Measurements from ENCODE around the gene ADGRF5. TPM values are rescaled to one million over a fixed set of nuclear protein-coding genes. Genes with fewer than 3 reads are reported as not detected.

The ADGRF5 gene
- total RNA-seq, 1 experiment from 2014 or later, result 0.34 TPM

GRCh38 chr6:46915380-46915779 is 6.4 kb downstream of the ADGRF5 start:
- TF ChIP-seq CTCF (conservative IDR thresholded peaks at IDR 0.05; ENCODE audit: low read depth, low read length) (no peak), EZH2 (IDR thresholded peaks at IDR 0.05; ENCODE audit: borderline replicate concordance, low read depth, low read length, poor library complexity, severe bottlenecking) (no peak)
- Histone ChIP-seq H3K36me3 (ENCODE audit: insufficient read depth, low read length, poor library complexity, severe bottlenecking) (no peaks in the 10 kb centered on the region), H3K27me3 (replicated peaks; ENCODE audit: insufficient read depth, low read depth, low read length, poor library complexity) (peaks cover 5% of the 10 kb centered on the region), H3K4me1 (ENCODE audit: insufficient read depth, low read length, poor library complexity, severe bottlenecking) (no peaks in the 10 kb centered on the region), H3K9me3 (ENCODE audit: low read depth, low read length, poor library complexity, severe bottlenecking) (no peaks in the 10 kb centered on the region), H3K27ac (ENCODE audit: low read depth, low read length, poor library complexity, severe bottlenecking) (no peak overlapping the region), H3K4me3 (ENCODE audit: low read depth, low read length, poor library complexity, severe bottlenecking) (no peak overlapping the region)
- ChIA-PET CTCF (no interaction called here), POLR2A (ENCODE audit: low non-redundant PET) (no interaction called here)
- DNase-seq (ENCODE audit: low spot score), result no peak
- intact Hi-C loops (cut with micrococcal nuclease; ENCODE audit: unreplicated experiment), result no loop called here
- no TSS peak for BruUV-seq (replicated peaks)

GRCh38 chr6:46914279-46914810 is 7.4 kb downstream of the ADGRF5 start:
- ChIA-PET CTCF (no interaction called here), POLR2A (ENCODE audit: low non-redundant PET) (no interaction called here)
- DNase-seq (ENCODE audit: low spot score), result no peak
- Histone ChIP-seq H3K4me1 (ENCODE audit: insufficient read depth, low read length, poor library complexity, severe bottlenecking) (no peaks in the 10 kb centered on the region), H3K27me3 (replicated peaks; ENCODE audit: insufficient read depth, low read depth, low read length, poor library complexity) (peaks cover 5% of the 10 kb centered on the region), H3K27ac (ENCODE audit: low read depth, low read length, poor library complexity, severe bottlenecking) (no peak overlapping the region), H3K36me3 (ENCODE audit: insufficient read depth, low read length, poor library complexity, severe bottlenecking) (no peaks in the 10 kb centered on the region), H3K4me3 (ENCODE audit: low read depth, low read length, poor library complexity, severe bottlenecking) (no peak overlapping the region), H3K9me3 (ENCODE audit: low read depth, low read length, poor library complexity, severe bottlenecking) (no peaks in the 10 kb centered on the region)
- intact Hi-C loops (cut with micrococcal nuclease; ENCODE audit: unreplicated experiment), result no loop called here
- TF ChIP-seq CTCF (conservative IDR thresholded peaks at IDR 0.05; ENCODE audit: low read depth, low read length) (no peak), EZH2 (IDR thresholded peaks at IDR 0.05; ENCODE audit: borderline replicate concordance, low read depth, low read length, poor library complexity, severe bottlenecking) (no peak)
- no TSS peak for BruUV-seq (replicated peaks)

- no peaks in the 10 kb centered on the region for H3K36me3 ChIP-seq (ENCODE audit: insufficient read depth, low read length, poor library complexity, severe bottlenecking)
- TF ChIP-seq CTCF (conservative IDR thresholded peaks at IDR 0.05; ENCODE audit: low read depth, low read length), result no peak
- DNase-seq (ENCODE audit: low spot score), result no peak
- H3K27me3 ChIP-seq (replicated peaks; ENCODE audit: insufficient read depth, low read depth, low read length, poor library complexity), result peaks cover 2% of the 10 kb centered on the region
- H3K4me1 ChIP-seq (ENCODE audit: insufficient read depth, low read length, poor library complexity, severe bottlenecking), result no peaks in the 10 kb centered on the region
- H3K27ac ChIP-seq (ENCODE audit: low read depth, low read length, poor library complexity, severe bottlenecking), result no peak overlapping the region
- BruUV-seq (replicated peaks), result no TSS peak
- intact Hi-C loops (cut with micrococcal nuclease; ENCODE audit: unreplicated experiment), result no loop called here
- no peak overlapping the region for H3K4me3 ChIP-seq (ENCODE audit: low read depth, low read length, poor library complexity, severe bottlenecking)
- POLR2A ChIA-PET (ENCODE audit: low non-redundant PET), result no interaction called here
- CTCF ChIA-PET, result no interaction called here
- no peaks in the 10 kb centered on the region for H3K9me3 ChIP-seq (ENCODE audit: low read depth, low read length, poor library complexity, severe bottlenecking)
Observed at GRCh38 chr6:46909371-46909770, 12.4 kb downstream of the ADGRF5 start.
